Measurements from ENCODE around the gene EBF3.

The EBF3 gene

DNA sequence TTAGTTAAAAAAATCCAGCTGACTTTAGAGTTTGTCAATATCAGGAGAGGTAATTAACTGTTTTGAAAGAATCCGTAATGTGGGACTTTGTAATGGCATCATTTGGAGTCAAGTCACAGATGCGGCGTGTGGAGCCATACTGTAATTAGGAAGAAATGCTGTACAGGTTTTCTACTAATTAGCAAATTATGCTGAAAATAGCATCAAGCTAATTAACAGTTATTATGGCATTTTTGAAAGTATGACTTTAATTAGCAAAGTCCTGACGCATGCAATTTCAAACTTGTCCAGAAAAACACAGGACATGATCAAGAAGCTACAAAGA lies 68.3 kb downstream of the EBF3 start:
- H3K9me3 ChIP-seq (ENCODE audit: control insufficient read depth, low read length): no peaks in the 10 kb centered on the region
- no peak overlapping the region for H3K27ac ChIP-seq (ENCODE audit: low read depth, low read length, severe bottlenecking)
- 94% methylated on average over 3 of the region's 4 CpGs; no CpG with 5 or more reads in 1 of the 2 experiments for WGBS, 2 experiments (ENCODE audit: insufficient coverage in 2 of 2)

GRCh38 chr10:129894698-129895097 lies 69.4 kb downstream of the EBF3 start:
- peaks cover 2% of the 10 kb centered on the region for H3K4me1 ChIP-seq (ENCODE audit: control insufficient read depth, insufficient read depth, low read length, poor library complexity, severe bottlenecking)
- no peaks in the 10 kb centered on the region for H3K9me3 ChIP-seq (ENCODE audit: control insufficient read depth, low read length)
- H3K4me3 ChIP-seq (ENCODE audit: extremely low read depth, insufficient read depth, low read length, poor library complexity, severe bottlenecking): no peak overlapping the region
- WGBS, 2 experiments (ENCODE audit: insufficient coverage in 2 of 2): 91 to 93% methylated on average over 3 of the region's 3 CpGs
- no peak overlapping the region for H3K27ac ChIP-seq (ENCODE audit: low read depth, low read length, severe bottlenecking)
- no peaks in the 10 kb centered on the region for H3K36me3 ChIP-seq (ENCODE audit: control insufficient read depth, insufficient read depth, low read length)

More for the DNA sequence above, 68.3 kb downstream of the EBF3 start:
- Histone ChIP-seq H3K4me1 (ENCODE audit: control insufficient read depth, insufficient read depth, low read length, poor library complexity, severe bottlenecking) (peaks cover 2% of the 10 kb centered on the region), H3K36me3 (ENCODE audit: control insufficient read depth, insufficient read depth, low read length) (no peaks in the 10 kb centered on the region), H3K4me3 (ENCODE audit: extremely low read depth, insufficient read depth, low read length, poor library complexity, severe bottlenecking) (no peak overlapping the region)

DNA sequence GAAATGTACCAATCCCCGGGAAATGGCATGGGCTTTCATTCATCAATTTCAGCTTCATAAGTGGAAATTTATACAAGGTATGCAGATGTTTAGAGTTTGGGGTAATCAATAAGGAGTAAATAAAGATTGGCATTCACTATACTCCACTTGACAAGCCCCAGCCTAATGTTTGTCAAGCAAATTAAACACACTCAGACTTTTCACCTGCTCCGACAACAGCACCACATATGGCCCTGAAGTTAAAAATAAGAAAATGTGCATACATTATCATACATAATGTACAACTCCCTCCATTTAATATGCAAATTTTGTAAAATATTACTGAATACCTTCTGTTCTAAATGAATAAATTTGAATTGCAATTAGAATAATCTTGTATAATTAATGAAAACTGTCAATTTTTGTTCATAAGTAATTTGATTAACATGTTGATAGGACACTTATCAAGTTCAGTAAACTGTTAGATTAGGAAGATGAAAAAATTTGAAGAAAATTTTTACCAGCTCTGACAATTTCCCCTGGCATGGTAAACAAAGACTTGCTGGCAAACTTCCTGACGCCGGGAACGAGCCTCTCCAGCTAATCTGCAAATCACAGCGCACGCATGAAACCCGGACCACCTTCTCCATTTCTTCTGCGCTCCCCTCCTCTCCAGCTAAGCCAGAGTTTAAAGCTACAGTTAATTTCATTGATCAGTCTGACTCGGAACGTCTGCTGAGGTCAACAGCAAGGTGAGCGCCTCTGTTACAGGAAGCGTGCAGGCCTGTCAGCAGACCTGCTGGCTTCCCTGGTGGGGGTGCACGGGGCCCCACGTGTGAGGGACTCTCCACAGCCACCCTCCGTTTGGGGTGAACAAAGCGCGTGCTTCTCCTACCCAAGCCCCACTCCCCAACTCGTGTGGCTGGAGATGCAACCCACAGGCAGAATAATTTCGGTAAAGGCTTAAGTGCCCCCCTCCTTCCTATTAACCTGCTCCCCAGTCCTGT lies 70.7 kb downstream of the EBF3 start:
- H3K4me1 ChIP-seq (ENCODE audit: control insufficient read depth, insufficient read depth, low read length, poor library complexity, severe bottlenecking): peaks cover 2% of the 10 kb centered on the region
- no peak overlapping the region for H3K4me3 ChIP-seq (ENCODE audit: extremely low read depth, insufficient read depth, low read length, poor library complexity, severe bottlenecking)
- H3K36me3 ChIP-seq (ENCODE audit: control insufficient read depth, insufficient read depth, low read length): no peaks in the 10 kb centered on the region
- WGBS, 2 experiments (ENCODE audit: insufficient coverage in 2 of 2): 77 to 88% methylated on average over 15 to 17 of the region's 20 CpGs
- H3K27ac ChIP-seq (ENCODE audit: low read depth, low read length, severe bottlenecking): no peak overlapping the region
- H3K9me3 ChIP-seq (ENCODE audit: control insufficient read depth, low read length): no peaks in the 10 kb centered on the region

DNA sequence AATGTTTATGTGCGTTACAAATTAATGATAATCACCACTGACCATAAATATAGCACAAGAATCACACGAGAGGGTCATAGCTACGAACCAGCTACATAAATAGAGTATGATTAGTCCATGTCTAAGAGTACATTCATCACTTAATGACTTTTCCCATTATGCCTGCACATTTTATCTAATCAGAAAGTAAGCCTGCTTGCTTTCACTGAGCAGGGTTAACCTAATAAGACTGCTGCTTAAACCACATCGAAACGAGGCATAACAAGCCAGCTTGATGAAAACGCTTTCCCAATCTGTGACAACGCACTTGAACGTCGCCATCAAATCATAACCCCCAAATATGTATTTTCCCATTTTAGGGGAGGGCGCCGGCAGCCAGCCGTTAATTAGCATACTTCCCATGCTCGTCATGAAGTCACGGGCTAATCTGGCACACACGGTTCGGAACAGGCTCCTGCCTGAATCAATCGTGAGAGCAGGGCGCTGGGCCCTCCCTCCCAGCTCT lies 71.5 kb downstream of the EBF3 start:
- 85 to 91% methylated on average over 9 to 13 of the region's 18 CpGs for WGBS, 2 experiments (ENCODE audit: insufficient coverage in 2 of 2)
- no peak overlapping the region for H3K27ac ChIP-seq (ENCODE audit: low read depth, low read length, severe bottlenecking)
- H3K4me3 ChIP-seq (ENCODE audit: extremely low read depth, insufficient read depth, low read length, poor library complexity, severe bottlenecking): no peak overlapping the region
- no peaks in the 10 kb centered on the region for H3K9me3 ChIP-seq (ENCODE audit: control insufficient read depth, low read length)
- peaks cover 4% of the 10 kb centered on the region for H3K36me3 ChIP-seq (ENCODE audit: control insufficient read depth, insufficient read depth, low read length)
- H3K4me1 ChIP-seq (ENCODE audit: control insufficient read depth, insufficient read depth, low read length, poor library complexity, severe bottlenecking): peaks cover 2% of the 10 kb centered on the region

DNA sequence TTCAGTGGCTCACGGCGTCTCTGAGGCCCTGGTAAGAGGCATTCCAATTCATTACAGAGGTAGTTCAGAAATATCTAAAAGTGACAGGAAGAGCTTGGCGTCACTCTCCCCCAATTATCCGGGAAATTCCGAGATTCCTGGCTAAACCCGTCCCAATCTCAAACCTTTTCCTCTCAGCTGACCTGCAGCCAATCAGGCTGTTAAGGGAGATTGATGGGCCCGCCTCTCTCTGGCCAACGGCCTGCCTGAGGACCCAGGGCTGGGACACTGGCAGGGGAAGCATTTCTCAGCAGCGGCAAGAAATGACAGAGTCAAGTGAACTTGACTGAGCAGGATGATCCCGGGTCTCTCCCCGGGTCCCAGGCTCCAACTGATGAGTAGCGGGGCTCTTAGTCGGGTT lies 72.3 kb downstream of the EBF3 start:
- no peak overlapping the region for H3K27ac ChIP-seq (ENCODE audit: low read depth, low read length, severe bottlenecking)
- no peak overlapping the region for H3K4me3 ChIP-seq (ENCODE audit: extremely low read depth, insufficient read depth, low read length, poor library complexity, severe bottlenecking)
- WGBS, 2 experiments (ENCODE audit: insufficient coverage in 2 of 2): 79 to 87% methylated on average over 8 to 11 of the region's 13 CpGs
- peaks cover 2% of the 10 kb centered on the region for H3K4me1 ChIP-seq (ENCODE audit: control insufficient read depth, insufficient read depth, low read length, poor library complexity, severe bottlenecking)
- no peaks in the 10 kb centered on the region for H3K9me3 ChIP-seq (ENCODE audit: control insufficient read depth, low read length)
- peaks cover 4% of the 10 kb centered on the region for H3K36me3 ChIP-seq (ENCODE audit: control insufficient read depth, insufficient read depth, low read length)

GRCh38 chr10:129890170-129890569 lies 73.9 kb downstream of the EBF3 start:
- Histone ChIP-seq H3K9me3 (ENCODE audit: control insufficient read depth, low read length) (no peaks in the 10 kb centered on the region), H3K36me3 (ENCODE audit: control insufficient read depth, insufficient read depth, low read length) (peaks cover 4% of the 10 kb centered on the region), H3K4me1 (ENCODE audit: control insufficient read depth, insufficient read depth, low read length, poor library complexity, severe bottlenecking) (peaks cover 5% of the 10 kb centered on the region), H3K4me3 (ENCODE audit: extremely low read depth, insufficient read depth, low read length, poor library complexity, severe bottlenecking) (no peak overlapping the region), H3K27ac (ENCODE audit: low read depth, low read length, severe bottlenecking) (no peak overlapping the region)
- 89 to 90% methylated on average over 10 of the region's 15 CpGs for WGBS, 2 experiments (ENCODE audit: insufficient coverage in 2 of 2)

GRCh38 chr10:129888784-129889616 lies 75.1 kb downstream of the EBF3 start:
- no peaks in the 10 kb centered on the region for H3K9me3 ChIP-seq (ENCODE audit: control insufficient read depth, low read length)
- no peak overlapping the region for H3K4me3 ChIP-seq (ENCODE audit: extremely low read depth, insufficient read depth, low read length, poor library complexity, severe bottlenecking)
- H3K4me1 ChIP-seq (ENCODE audit: control insufficient read depth, insufficient read depth, low read length, poor library complexity, severe bottlenecking): peaks cover 3% of the 10 kb centered on the region
- 26 to 30% methylated on average over 17 to 18 of the region's 22 CpGs for WGBS, 2 experiments (ENCODE audit: insufficient coverage in 2 of 2)
- H3K27ac ChIP-seq (ENCODE audit: low read depth, low read length, severe bottlenecking): no peak overlapping the region
- peaks cover 4% of the 10 kb centered on the region for H3K36me3 ChIP-seq (ENCODE audit: control insufficient read depth, insufficient read depth, low read length)

DNA sequence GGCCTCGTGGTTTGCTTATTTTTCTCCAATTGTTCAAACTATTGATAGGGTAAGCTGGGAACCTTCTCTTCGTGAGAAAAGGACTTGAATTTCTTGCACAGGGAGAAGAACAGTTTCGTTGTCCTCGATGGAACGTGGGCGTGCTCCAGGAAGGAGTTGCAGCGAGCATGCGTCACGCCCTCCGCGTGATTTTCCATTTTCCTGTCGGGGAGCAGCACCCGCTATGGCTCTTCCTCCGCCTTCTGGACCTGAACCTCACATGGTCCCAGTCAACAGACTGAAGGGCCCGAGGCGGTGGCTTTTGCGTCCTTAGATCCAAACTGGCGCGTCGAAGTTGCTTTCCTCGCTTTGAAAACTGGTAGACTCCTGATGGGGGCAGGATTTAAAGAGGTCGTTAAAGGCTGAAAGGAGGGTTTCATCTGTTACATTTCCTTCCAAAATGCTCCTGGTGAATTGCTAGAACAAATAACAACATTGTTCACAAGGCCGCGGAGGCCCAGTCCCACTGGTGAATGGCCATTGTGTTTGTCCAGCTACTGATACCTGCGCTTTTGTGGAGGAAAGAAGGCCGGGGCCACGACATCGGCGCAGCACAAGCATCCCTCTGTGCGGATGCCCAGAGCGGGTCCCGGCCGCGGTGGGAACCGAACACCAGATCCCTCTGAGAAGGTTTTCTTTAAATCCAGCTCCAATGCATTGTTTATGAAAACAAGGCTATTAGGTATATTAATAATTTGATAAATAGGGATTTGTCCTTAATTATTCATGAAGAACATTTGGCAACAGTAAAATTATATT lies 75.9 kb downstream of the EBF3 start:
- no peak overlapping the region for H3K4me3 ChIP-seq (ENCODE audit: extremely low read depth, insufficient read depth, low read length, poor library complexity, severe bottlenecking)
- 96 to 98% methylated on average over 24 to 30 of the region's 35 CpGs for WGBS, 2 experiments (ENCODE audit: insufficient coverage in 2 of 2)
- peaks cover 3% of the 10 kb centered on the region for H3K4me1 ChIP-seq (ENCODE audit: control insufficient read depth, insufficient read depth, low read length, poor library complexity, severe bottlenecking)
- H3K36me3 ChIP-seq (ENCODE audit: control insufficient read depth, insufficient read depth, low read length): peaks cover 4% of the 10 kb centered on the region
- H3K27ac ChIP-seq (ENCODE audit: low read depth, low read length, severe bottlenecking): no peak overlapping the region
- no peaks in the 10 kb centered on the region for H3K9me3 ChIP-seq (ENCODE audit: control insufficient read depth, low read length)

GRCh38 chr10:129887381-129887905 lies 76.6 kb downstream of the EBF3 start:
- no peak overlapping the region for H3K4me3 ChIP-seq (ENCODE audit: extremely low read depth, insufficient read depth, low read length, poor library complexity, severe bottlenecking)
- WGBS, 2 experiments (ENCODE audit: insufficient coverage in 2 of 2): 90 to 95% methylated on average over 12 to 13 of the region's 13 CpGs
- H3K27ac ChIP-seq (ENCODE audit: low read depth, low read length, severe bottlenecking): no peak overlapping the region
- H3K4me1 ChIP-seq (ENCODE audit: control insufficient read depth, insufficient read depth, low read length, poor library complexity, severe bottlenecking): peaks cover 3% of the 10 kb centered on the region
- no peaks in the 10 kb centered on the region for H3K9me3 ChIP-seq (ENCODE audit: control insufficient read depth, low read length)
- peaks cover 4% of the 10 kb centered on the region for H3K36me3 ChIP-seq (ENCODE audit: control insufficient read depth, insufficient read depth, low read length)

DNA sequence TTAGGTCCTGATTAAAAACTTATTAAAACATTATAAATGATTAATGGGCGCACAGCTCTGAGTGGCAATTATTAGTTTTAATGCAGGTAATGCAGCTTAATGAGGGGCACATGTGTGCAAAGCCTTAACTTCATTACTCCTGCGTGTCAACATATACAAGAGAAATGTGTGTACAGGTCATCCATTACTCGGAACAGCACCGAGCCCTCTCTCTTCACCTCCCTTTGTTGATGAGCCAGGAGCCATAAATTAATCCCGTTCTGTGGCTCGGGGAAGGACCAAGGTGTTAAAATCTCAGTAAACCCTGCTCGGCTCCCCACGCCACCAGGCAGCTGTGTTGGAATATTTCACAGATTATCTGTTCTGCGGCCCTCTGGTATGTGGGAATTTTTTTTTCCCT lies 77.8 kb downstream of the EBF3 start:
- Histone ChIP-seq H3K27ac (ENCODE audit: low read depth, low read length, severe bottlenecking) (no peak overlapping the region), H3K9me3 (ENCODE audit: control insufficient read depth, low read length) (no peaks in the 10 kb centered on the region), H3K36me3 (ENCODE audit: control insufficient read depth, insufficient read depth, low read length) (peaks cover 4% of the 10 kb centered on the region), H3K4me1 (ENCODE audit: control insufficient read depth, insufficient read depth, low read length, poor library complexity, severe bottlenecking) (peaks cover 3% of the 10 kb centered on the region), H3K4me3 (ENCODE audit: extremely low read depth, insufficient read depth, low read length, poor library complexity, severe bottlenecking) (no peak overlapping the region)
- WGBS, 2 experiments (ENCODE audit: insufficient coverage in 2 of 2): 74 to 85% methylated on average over 8 of the region's 9 CpGs

All from mesodermal cell (in vitro differentiated cells).